Measurements from ENCODE around the gene PRM2.
"Not testable (repeated sequence)": the region's sequence is repeated elsewhere in the genome, so short reads cannot be mapped to it uniquely, and the experiment has no call there.

PRM2 gene

GRCh38 chr16:11307639-11308492, 31.6 kb upstream of the PRM2 start:
- H3K36me3 ChIP-seq (ENCODE audit: control insufficient read depth, insufficient read depth, low read length): no peaks in the 10 kb centered on the region
- H3K9me3 ChIP-seq (ENCODE audit: control insufficient read depth, low read length): no peaks in the 10 kb centered on the region
- no peaks in the 10 kb centered on the region for H3K27me3 ChIP-seq (replicated peaks; ENCODE audit: control insufficient read depth, insufficient read depth, low read length, poor library complexity, severe bottlenecking)
- H3K27ac ChIP-seq (ENCODE audit: insufficient read depth, low read length, poor library complexity, severe bottlenecking): no peak overlapping the region
- peaks cover 16% of the 10 kb centered on the region for H3K4me1 ChIP-seq (ENCODE audit: control insufficient read depth, insufficient read depth, low read length, poor library complexity, severe bottlenecking)
- DNase-seq: no peak
- no peak overlapping the region for H3K4me3 ChIP-seq (ENCODE audit: insufficient read depth, low read depth, low read length, poor library complexity, severe bottlenecking)

DNA sequence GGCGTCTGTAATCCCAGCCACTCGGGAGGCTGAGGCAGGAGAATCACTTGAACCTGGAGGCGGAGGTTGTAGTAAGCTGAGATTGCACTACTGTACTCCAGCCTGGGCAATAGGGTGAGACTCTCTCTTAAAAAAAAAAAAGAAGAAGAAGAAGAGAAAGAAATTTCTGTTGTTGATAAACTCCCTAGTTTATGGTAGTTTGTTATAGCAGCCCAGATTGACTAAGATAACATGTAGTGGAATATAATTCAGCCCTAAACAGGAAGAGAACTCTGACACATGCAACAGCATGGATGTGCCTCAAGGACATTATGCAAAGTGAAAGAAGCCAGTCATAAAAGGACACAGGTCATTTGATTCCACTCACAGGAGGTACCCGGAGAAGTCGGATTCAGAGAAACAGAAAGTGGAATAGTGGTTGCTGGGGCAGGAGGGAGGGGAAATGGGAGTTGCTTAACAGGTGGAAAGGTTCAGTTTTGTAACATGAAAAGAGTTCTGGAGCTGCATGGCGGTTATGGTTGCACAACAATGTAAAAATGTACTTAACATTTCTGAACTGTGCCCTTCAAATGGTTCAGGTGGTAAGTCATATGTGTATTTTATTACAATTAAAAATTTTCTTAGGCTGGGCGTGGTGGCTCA, 30.8 kb upstream of the PRM2 start:
- Histone ChIP-seq H3K27ac (ENCODE audit: insufficient read depth, low read length, poor library complexity, severe bottlenecking) (no peak overlapping the region), H3K9me3 (ENCODE audit: control insufficient read depth, low read length) (no peaks in the 10 kb centered on the region), H3K4me1 (ENCODE audit: control insufficient read depth, insufficient read depth, low read length, poor library complexity, severe bottlenecking) (peaks cover 13% of the 10 kb centered on the region), H3K4me3 (ENCODE audit: insufficient read depth, low read depth, low read length, poor library complexity, severe bottlenecking) (no peak overlapping the region), H3K36me3 (ENCODE audit: control insufficient read depth, insufficient read depth, low read length) (no peaks in the 10 kb centered on the region), H3K27me3 (replicated peaks; ENCODE audit: control insufficient read depth, insufficient read depth, low read length, poor library complexity, severe bottlenecking) (no peaks in the 10 kb centered on the region)
- DNase-seq: no peak

GRCh38 chr16:11306381-11306780, 30.1 kb upstream of the PRM2 start:
- no peak overlapping the region for H3K4me3 ChIP-seq (ENCODE audit: insufficient read depth, low read depth, low read length, poor library complexity, severe bottlenecking)
- no peaks in the 10 kb centered on the region for H3K27me3 ChIP-seq (replicated peaks; ENCODE audit: control insufficient read depth, insufficient read depth, low read length, poor library complexity, severe bottlenecking)
- no peak for DNase-seq
- H3K27ac ChIP-seq (ENCODE audit: insufficient read depth, low read length, poor library complexity, severe bottlenecking): no peak overlapping the region
- H3K4me1 ChIP-seq (ENCODE audit: control insufficient read depth, insufficient read depth, low read length, poor library complexity, severe bottlenecking): peaks cover 8% of the 10 kb centered on the region
- H3K9me3 ChIP-seq (ENCODE audit: control insufficient read depth, low read length): no peaks in the 10 kb centered on the region
- H3K36me3 ChIP-seq (ENCODE audit: control insufficient read depth, insufficient read depth, low read length): no peaks in the 10 kb centered on the region

DNA sequence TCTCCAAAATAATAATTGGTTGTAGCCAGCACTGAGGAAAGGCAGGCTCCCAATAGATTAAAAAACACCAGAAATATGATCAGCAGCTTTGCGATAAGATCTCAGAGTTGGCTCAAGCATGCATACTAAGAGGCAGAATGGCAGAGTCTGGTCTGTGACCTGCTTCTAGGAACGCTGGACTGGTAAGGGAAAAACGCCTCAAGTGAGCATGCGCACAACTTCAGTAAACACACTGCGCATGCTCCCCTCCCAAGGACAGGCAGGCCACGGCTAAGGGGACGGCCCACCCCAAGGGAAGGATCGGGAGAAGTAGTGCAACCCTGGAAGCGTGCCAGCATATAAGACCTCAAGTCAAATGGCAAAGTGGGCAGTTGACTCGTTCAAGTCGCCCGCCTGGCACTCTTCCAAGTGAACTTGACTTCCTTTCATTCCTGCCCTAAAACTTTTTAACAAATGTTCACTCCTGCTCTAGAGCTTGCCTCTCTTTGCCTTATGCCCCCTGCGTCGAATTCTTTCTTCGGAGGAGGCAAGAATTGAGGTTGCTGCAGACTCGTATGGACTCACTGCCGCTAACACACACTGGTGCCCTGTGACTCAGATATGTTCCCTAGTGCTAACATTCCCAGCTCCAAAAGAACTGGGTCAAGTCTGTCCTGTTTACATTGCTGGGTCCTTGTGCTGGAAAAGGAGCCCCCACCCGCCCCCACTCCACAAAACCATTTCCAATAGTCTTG, 27.3 kb upstream of the PRM2 start:
- Histone ChIP-seq H3K27ac (ENCODE audit: insufficient read depth, low read length, poor library complexity, severe bottlenecking) (no peak overlapping the region), H3K4me1 (ENCODE audit: control insufficient read depth, insufficient read depth, low read length, poor library complexity, severe bottlenecking) (no peaks in the 10 kb centered on the region), H3K9me3 (ENCODE audit: control insufficient read depth, low read length) (no peaks in the 10 kb centered on the region), H3K27me3 (replicated peaks; ENCODE audit: control insufficient read depth, insufficient read depth, low read length, poor library complexity, severe bottlenecking) (no peaks in the 10 kb centered on the region), H3K36me3 (ENCODE audit: control insufficient read depth, insufficient read depth, low read length) (no peaks in the 10 kb centered on the region), H3K4me3 (ENCODE audit: insufficient read depth, low read depth, low read length, poor library complexity, severe bottlenecking) (no peak overlapping the region)
- DNase-seq: no peak

DNA sequence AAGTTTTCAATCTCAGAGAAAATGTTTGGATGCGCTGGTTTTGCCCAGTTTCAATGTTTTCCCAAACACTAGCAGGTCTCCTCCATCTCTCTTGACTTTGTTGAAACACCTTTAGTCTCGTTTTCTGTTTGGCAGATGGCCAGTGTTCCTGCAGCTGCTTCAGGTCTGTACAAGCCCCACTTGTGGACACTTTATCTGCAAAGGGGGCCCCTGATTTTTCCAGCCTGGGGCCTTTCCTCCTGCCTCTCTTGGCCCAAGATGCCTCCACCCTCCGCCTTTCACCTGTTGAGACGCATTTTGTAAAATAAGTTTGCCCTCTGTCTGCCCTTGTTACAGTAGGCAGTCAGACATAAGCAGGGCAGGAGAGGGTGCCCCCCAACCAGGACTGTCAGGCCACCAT, 26.7 kb upstream of the PRM2 start:
- no peaks in the 10 kb centered on the region for H3K27me3 ChIP-seq (replicated peaks; ENCODE audit: control insufficient read depth, insufficient read depth, low read length, poor library complexity, severe bottlenecking)
- no peaks in the 10 kb centered on the region for H3K36me3 ChIP-seq (ENCODE audit: control insufficient read depth, insufficient read depth, low read length)
- H3K4me3 ChIP-seq (ENCODE audit: insufficient read depth, low read depth, low read length, poor library complexity, severe bottlenecking): no peak overlapping the region
- no peaks in the 10 kb centered on the region for H3K9me3 ChIP-seq (ENCODE audit: control insufficient read depth, low read length)
- no peaks in the 10 kb centered on the region for H3K4me1 ChIP-seq (ENCODE audit: control insufficient read depth, insufficient read depth, low read length, poor library complexity, severe bottlenecking)
- H3K27ac ChIP-seq (ENCODE audit: insufficient read depth, low read length, poor library complexity, severe bottlenecking): no peak overlapping the region
- no peak for DNase-seq

DNA sequence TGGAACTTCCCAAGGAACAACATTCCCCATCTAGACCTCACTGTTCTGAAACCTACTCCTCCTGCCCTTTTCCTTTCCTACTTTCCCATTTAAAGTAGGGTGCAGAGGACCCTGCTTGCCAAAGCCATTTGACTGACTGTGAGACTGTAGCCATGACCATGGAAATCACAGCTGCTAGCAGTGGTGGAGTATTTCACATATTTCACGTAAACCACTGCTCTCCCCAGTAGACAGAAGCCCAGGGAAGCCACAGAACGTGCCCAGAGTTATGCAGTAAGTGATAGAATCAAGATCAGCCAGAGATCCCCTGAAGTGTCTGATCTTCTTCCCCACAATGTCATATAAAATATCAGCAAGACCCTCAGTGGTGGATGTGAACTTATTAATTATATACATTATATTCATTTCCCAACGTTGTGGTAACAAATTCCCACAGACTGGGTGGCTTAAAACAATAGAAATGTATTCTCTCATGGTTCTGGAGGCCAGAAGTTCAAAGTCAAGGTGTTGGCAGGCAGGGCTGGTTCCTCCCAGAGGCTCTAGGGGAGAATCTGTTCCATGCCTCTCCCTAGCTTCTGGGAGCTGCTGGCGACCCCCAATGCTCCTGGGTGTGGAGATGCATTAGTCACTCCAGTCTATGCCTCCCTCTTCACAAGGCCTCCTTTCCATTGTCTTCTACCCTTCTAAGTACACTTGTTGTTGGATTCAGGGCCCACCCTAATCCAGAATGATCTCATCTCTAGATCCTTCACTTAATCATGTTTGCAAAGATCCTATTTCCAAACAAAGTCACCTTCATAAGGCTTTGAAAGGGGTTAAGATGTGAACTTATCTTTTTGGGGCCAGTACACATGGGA, 25.6 kb upstream of the PRM2 start:
- H3K4me1 ChIP-seq (ENCODE audit: control insufficient read depth, insufficient read depth, low read length, poor library complexity, severe bottlenecking): peaks cover 3% of the 10 kb centered on the region
- no peaks in the 10 kb centered on the region for H3K27me3 ChIP-seq (replicated peaks; ENCODE audit: control insufficient read depth, insufficient read depth, low read length, poor library complexity, severe bottlenecking)

GRCh38 chr16:11300560-11300892, 24.2 kb upstream of the PRM2 start:
- no peak for DNase-seq
- no peaks in the 10 kb centered on the region for H3K36me3 ChIP-seq (ENCODE audit: control insufficient read depth, insufficient read depth, low read length)
- no peaks in the 10 kb centered on the region for H3K27me3 ChIP-seq (replicated peaks; ENCODE audit: control insufficient read depth, insufficient read depth, low read length, poor library complexity, severe bottlenecking)
- peaks cover 3% of the 10 kb centered on the region for H3K4me1 ChIP-seq (ENCODE audit: control insufficient read depth, insufficient read depth, low read length, poor library complexity, severe bottlenecking)
- H3K9me3 ChIP-seq (ENCODE audit: control insufficient read depth, low read length): no peaks in the 10 kb centered on the region
- no peak overlapping the region for H3K27ac ChIP-seq (ENCODE audit: insufficient read depth, low read length, poor library complexity, severe bottlenecking)
- H3K4me3 ChIP-seq (ENCODE audit: insufficient read depth, low read depth, low read length, poor library complexity, severe bottlenecking): no peak overlapping the region

More for the DNA sequence above, 25.6 kb upstream of the PRM2 start:
- no peak for DNase-seq
- H3K36me3 ChIP-seq (ENCODE audit: control insufficient read depth, insufficient read depth, low read length): no peaks in the 10 kb centered on the region
- H3K27ac ChIP-seq (ENCODE audit: insufficient read depth, low read length, poor library complexity, severe bottlenecking): no peak overlapping the region
- H3K4me3 ChIP-seq (ENCODE audit: insufficient read depth, low read depth, low read length, poor library complexity, severe bottlenecking): no peak overlapping the region
- H3K9me3 ChIP-seq (ENCODE audit: control insufficient read depth, low read length): no peaks in the 10 kb centered on the region

- no peak overlapping the region for H3K27ac ChIP-seq (ENCODE audit: insufficient read depth, low read length, poor library complexity, severe bottlenecking)
- DNase-seq: no peak
- H3K4me3 ChIP-seq (ENCODE audit: insufficient read depth, low read depth, low read length, poor library complexity, severe bottlenecking): no peak overlapping the region
- no peaks in the 10 kb centered on the region for H3K9me3 ChIP-seq (ENCODE audit: control insufficient read depth, low read length)
- H3K36me3 ChIP-seq (ENCODE audit: control insufficient read depth, insufficient read depth, low read length): no peaks in the 10 kb centered on the region
- H3K4me1 ChIP-seq (ENCODE audit: control insufficient read depth, insufficient read depth, low read length, poor library complexity, severe bottlenecking): peaks cover 3% of the 10 kb centered on the region
- H3K27me3 ChIP-seq (replicated peaks; ENCODE audit: control insufficient read depth, insufficient read depth, low read length, poor library complexity, severe bottlenecking): no peaks in the 10 kb centered on the region
Observed at GRCh38 chr16:11299865-11300559, 23.7 kb upstream of the PRM2 start.

DNA sequence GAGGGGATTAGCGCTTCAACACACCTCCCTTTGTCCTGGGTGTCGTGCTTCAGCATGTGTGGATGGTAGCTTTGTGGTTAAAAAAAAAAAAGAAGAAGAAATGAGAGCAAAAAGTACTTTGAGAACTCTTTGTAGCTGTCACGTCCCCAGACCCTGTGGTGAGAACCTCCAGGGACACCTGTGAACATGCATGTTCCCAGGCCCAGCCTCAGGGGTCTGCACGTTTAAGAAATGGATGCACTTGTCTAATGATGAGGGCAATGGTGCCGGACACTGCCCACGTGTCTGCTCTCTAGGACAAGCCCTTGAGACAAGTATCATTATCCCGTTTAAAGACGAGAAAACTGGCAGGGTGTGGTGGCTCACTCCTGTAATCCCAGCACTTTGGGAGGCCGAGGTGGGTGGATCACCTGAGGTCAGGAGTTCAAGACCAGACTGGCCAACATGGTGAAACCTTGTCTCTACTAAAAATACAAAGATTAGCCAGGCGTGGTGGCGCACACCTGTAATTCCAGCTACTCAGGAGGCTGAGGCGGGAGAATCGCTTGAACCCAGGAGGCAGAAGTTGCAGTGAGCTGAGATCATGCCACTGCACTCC, 22.8 kb upstream of the PRM2 start:
- H3K4me1 ChIP-seq (ENCODE audit: control insufficient read depth, insufficient read depth, low read length, poor library complexity, severe bottlenecking); H3K9me3 ChIP-seq (ENCODE audit: control insufficient read depth, low read length); H3K27me3 ChIP-seq (replicated peaks; ENCODE audit: control insufficient read depth, insufficient read depth, low read length, poor library complexity, severe bottlenecking); H3K27ac ChIP-seq (ENCODE audit: insufficient read depth, low read length, poor library complexity, severe bottlenecking); H3K4me3 ChIP-seq (ENCODE audit: insufficient read depth, low read depth, low read length, poor library complexity, severe bottlenecking); H3K36me3 ChIP-seq (ENCODE audit: control insufficient read depth, insufficient read depth, low read length); DNase-seq: not testable (repeated sequence)
